HG03354 (cell line): ENCODE results near the gene CARD11.

Experiments
- ATAC-seq: cut with Tn5 transposase; IDR thresholded peaks from one replicate; pipeline ENCODE4 v1.9.1; 2021; ENCODE audit warnings: mild to moderate bottlenecking; ENCODE audit not compliant: unreplicated experiment, poor library complexity, severe bottlenecking

CARD11 gene

GRCh38 chr7:2990949-2991470 is 52.7 kb downstream of the CARD11 start:
- ATAC-seq = no peak

- ATAC-seq = no peak
Measured at GRCh38 chr7:2986561-2986960, 57.1 kb downstream of the CARD11 start.

DNA sequence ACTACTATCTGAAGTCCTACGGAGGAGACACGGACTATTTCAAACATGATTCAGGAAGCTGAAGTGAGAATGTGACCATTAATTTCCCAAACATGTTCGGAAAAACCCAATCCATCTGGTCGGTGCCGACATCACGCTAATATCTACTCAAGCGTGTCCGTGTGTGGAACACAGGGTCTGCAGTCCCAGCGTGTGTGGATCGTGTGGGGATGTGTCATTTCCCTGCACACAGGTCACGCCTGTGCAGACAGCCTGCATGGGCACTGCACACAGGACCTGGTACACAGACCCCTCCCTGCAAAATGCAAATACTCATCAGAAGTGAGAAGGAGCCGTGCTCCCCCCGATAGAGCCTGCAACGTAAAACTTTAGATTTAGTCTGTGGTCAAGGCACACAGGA is 57.8 kb downstream of the CARD11 start:
- no peak for ATAC-seq

DNA sequence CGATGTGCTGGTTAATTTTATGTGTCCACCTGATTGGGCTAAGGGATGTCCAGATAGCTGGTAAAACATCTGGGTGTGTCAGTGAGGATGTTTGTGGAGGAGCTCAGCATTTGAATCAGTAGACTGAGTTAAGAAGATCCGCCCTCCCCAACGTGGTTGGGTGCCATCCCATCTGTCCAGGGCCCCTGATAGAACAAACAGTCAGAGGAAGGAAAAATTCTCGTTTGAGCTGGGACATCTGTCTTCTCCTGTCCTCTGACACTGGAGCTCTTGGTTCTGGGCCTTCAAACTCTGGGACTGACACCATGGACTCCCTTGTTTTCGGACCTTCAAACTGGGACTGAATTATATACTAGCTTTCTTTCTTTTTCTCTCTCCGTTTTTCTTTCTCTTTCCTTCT is 59.6 kb downstream of the CARD11 start:
- no peak for ATAC-seq

- no peak for ATAC-seq
Measured at GRCh38 chr7:2983586-2983985, 60.1 kb downstream of the CARD11 start.

GRCh38 chr7:2982831-2983230 is 60.8 kb downstream of the CARD11 start:
- no peak for ATAC-seq

- no peak for ATAC-seq
Measured at GRCh38 chr7:2982401-2982800, 61.3 kb downstream of the CARD11 start.

DNA sequence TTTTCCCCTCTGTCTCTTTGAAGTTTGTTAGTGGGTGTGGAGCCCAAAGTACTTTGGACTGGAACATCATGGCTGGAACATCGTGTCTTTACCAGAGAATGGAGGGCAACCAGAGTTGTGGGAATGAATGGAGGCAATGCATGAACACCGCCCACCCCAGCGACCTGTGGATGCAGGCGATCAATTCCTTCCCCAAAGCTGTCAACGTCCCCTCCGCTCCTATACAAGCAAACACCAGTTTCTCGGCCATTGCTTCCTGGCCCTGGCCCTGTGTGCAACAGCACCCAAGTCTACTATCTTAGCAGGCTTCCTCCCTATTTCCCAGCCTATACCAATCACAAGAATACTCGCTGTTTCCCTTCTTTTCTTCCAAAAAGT is 62.6 kb downstream of the CARD11 start:
- no peak for ATAC-seq

GRCh38 chr7:2980401-2981102 is 63.1 kb downstream of the CARD11 start:
- ATAC-seq = no peak

DNA sequence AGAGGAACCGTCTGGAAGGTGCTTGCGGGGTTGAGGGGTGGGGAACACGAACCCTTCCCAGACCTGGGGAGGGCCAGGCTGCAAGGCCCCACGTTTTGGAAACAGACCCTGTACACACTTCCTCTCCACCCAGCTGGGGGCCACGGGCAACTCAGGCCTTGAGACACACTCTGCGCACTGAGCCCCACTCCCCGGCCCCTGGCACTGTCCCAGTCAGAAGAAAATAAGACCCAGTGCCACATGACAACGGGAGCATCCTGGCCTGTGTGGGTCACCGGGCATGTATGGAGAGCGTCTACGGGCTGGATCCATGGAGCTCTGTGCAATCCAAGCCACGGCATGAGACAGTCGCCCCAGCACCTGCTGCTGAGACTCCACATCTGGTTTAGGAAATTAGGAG is 63.7 kb downstream of the CARD11 start:
- no peak for ATAC-seq

DNA sequence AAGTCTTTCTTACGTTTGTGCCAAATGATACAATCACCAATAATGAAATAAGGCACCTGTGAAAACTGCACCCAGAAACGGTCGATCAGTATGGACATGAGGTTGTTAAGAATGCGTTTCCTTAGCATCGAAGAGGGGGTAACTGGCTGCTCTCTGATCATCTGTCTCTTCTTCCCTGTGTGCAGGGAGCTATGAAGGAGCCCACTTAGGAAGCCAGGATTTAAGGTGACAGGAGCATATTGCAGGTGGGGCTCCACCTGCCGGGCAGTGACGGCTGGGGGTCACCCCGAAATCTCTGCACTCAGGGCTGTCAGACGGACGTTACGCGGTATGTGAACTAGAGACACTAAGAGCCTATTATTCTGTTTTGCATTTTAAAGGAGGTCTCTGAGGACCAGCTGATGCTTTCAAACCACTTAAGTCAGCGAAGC is 64.5 kb downstream of the CARD11 start:
- peak; percentile 43 for ATAC-seq

GRCh38 chr7:2978408-2978807 is 65.3 kb downstream of the CARD11 start:
- peak; percentile 86 for ATAC-seq

- ATAC-seq = no peak
Measured at GRCh38 chr7:2975821-2976371, 67.8 kb downstream of the CARD11 start.

DNA sequence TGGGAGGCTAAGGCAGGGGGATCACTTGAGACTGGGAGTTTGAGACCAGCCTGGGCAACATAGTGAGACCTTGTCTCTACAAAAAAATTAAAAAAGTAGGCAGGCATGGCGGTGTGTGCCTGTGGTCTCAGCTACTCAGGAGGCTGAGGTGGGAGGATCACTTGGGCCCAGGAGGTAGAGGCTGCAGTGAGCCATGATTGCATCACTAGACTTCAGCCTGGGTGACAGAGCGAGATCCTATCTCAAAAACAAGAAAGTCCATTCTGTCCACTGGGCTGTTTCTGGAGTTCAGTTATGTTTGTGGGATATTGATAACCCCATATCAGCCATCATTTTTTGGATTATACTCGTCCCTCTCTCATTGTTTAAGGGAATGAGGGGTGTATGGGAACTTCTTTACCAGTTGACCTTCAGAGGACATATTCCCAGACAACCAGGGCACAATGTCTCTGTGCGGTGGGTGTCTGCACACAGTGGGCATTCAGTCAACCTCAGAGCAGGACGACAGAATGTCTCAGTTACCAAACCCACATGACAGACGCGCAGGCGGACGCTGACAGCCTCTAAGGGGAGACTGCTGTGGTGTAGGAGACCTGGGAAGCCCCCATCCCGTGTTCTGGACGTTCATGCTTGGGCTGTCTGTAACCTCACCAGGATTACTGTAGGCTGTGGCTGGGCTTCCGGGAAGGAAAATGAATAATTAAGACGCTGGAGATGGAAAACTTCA is 69.4 kb downstream of the CARD11 start:
- ATAC-seq = no peak

- no peak for ATAC-seq
Measured at GRCh38 chr7:2972835-2973161, 70.9 kb downstream of the CARD11 start.

- no peak for ATAC-seq
Measured at GRCh38 chr7:2971914-2972834, 71.5 kb downstream of the CARD11 start.

DNA sequence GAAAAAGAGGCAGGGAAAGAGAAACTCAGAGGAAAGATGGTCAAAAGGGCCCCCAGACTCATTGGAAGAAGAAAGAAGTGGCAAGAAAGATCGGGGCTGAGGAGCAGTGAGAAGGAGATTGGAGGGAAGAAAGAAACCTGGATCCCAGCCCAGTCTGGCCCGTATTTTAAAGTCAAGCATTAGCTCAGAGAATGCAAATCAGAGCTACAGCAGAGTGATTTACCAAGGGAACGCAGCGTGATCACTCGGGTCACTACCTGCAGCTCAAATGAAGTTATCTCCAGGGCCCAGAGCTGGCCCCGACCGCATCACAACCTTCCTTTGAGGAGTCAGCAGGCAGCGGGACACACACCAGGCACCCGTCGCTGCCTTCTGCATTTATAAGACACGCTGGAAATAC is 72.8 kb downstream of the CARD11 start:
- no peak for ATAC-seq

- no peak for ATAC-seq
Measured at GRCh38 chr7:2970307-2970664, 73.4 kb downstream of the CARD11 start.

GRCh38 chr7:2969398-2970306 is 74.0 kb downstream of the CARD11 start:
- ATAC-seq = no peak
